HG03095 (cell line): ENCODE data around the gene NOL4L.

Source experiments
- ATAC-seq: cut with Tn5 transposase; IDR thresholded peaks from one replicate; pipeline ENCODE4 v1.9.1; 2021; ENCODE audit warnings: moderate library complexity; ENCODE audit not compliant: unreplicated experiment

The NOL4L gene

DNA sequence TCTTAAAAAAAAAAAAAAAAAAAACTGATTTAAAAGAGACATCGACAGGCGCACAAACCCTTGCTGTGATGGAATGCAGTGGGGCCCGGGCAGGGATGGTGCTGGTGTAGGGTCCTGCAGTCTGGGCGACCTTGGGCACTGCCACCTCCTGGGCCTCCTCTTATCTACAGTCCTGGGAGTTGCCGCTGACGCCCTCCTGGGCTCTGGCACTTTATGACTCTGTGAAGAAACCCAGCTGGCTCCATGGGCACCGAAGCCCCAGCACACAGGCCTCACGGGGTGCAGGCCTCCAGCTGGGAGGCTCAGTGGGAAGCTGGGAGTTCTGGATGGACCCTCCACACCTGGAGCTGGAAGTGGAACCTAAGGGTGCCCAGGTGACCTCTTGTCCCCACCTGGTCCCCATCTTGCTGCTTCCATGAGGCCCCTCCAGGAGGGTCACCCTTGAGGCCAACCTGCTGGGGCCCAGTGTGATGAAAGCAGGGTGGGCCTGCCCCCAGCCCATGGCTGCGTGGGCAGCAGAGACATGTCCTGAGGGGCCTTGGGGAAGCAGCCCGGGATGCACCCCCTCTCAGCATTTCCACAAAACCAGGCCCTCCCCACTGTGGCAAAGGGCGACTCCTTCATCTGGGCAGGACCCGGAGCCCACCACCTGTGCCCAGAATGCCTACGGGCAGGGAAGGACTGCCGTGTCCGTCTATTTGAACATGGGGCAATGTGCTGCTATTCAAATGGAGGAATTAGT lies 122.1 kb downstream of the NOL4L start:
- ATAC-seq, result no peak

DNA sequence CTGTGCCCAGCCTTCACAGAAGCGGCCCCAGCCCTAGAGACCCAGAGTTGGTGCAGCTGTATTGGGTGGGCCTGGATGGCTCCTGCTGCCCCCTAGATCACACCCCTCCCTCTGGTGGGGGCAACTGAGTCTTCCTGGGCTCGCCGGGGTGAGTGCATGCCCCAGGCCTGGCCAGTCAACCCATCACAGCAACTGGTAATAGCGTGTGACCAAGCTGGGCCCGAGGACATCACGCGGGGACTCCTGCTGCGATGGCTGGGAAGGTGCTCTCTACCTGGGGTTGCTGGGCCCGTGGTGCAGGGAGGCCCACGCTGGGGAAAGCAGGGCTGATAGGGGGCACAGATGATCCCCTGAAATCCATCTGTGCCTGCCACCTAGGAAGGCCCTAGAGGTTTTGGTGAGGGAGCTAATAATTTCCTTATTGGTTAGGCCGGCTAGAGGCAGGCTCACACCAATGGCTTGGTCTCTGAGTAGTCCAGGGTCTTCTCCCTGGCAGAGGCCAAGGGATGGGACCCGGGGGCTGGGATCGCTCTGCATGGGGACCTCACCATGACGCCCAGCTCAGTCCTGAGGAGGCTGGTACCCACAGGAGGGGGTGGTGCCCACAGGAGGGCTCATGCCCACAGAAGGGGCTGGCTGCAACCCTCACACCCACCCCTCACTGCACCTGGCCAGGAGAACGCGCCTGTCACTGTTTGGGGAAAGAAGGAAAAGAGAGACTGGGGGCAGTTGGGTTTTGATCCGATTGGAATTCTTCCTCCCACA lies 123.1 kb downstream of the NOL4L start:
- no peak for ATAC-seq

DNA sequence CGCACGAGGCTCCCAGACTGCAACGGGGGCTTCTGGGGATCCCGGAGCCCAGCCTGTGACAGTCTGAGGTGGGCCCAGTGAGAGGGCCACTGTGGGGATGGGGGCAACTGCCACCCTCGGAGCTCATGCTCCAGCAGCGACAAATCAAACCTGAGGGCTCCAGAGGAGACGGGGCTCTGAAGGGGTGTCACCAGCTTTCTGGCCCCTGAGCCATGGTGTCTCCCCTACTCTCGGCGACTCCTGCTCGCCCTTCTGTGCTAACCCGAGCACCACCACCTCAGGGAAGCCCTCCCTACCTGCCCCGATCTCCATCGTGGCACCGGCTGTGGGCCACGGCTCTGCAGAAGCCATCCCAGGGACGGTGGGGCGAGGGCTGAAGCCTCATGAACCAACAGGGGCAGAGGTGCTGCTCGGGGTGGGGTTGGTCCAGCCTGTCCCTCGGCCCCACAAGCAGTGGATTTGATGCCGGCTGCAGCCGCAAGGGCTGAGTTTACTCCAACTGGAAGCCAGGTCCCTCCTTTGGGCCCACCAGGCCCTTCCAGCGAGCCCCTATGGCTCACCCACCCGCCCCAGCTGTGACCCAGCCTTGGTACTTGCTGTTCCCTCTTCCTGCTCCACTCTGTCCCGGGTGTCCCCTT lies 124.3 kb downstream of the NOL4L start:
- no peak for ATAC-seq

DNA sequence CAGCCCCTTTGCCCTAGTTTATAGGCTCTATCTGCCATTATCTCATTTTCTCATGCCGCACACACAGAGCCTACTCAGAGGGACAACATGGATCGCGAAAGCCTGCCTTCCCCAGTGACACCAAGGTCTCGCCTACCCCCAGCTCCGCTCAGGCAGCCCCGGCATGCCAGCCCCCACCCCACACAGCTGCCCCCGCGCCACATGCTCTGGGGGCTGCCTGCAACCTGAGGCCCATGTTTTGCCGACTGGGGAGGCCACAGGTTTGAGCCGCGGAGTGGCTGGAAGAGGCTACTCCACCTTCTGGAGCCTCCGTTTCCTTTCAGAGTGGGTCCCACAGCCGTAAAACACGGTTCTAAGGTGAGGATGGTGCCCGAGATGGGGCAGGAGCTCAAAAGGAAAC lies 124.9 kb downstream of the NOL4L start:
- no peak for ATAC-seq

DNA sequence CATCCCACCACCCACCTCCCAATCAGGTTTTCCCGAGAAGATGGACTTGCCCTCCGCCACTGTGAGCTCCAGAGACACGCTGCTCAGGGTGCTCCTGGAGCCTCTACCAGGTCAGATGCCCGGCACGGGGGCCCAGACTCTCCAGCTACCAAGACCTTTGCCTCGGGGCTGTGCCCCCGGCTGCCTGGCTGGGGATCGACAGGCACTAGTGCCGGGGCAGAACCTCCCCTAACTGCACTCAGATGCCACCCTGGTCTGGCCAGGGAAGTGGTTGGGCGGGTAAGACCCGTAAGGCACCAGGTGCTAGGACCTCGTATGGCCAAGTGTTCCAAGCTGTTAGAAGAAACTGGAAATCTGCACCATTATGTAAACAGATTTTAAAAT lies 126.3 kb downstream of the NOL4L start:
- no peak for ATAC-seq

DNA sequence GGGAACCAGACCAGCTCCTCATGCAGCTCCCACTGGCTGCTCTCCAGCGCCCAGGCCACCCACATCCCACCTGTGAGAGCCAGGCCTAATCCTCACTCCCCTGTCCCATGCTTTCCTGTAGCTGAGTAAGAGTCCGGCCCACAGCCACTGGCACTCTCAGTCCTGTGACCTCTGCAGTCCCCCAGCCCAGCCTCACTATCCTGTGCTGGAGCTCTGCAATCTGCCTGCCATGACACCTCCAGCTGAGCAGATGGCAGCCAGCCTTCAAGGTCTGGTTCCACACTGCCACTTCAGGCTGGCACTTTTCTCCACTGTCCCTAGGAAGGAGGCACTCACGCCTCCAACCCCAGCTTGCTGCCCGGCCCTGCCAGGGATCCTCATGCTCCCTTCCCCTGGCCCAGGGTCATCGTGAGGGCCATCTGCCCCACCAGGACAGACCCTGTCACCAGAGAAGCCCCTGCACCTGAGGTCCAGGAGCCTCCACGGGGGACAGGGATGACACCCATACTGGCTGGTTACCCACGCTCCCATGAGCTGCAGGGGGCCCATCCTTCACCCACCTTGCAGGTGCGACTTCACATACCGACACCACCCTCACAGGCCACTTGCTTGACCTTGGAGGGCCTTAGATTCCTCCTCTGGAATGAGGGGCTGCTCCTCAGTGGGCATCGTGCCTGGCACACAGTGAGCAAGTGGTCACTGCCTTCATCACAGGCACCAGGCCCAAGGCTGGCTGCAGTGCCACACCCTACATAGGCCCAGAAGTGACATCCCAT lies 126.9 kb downstream of the NOL4L start:
- no peak for ATAC-seq

DNA sequence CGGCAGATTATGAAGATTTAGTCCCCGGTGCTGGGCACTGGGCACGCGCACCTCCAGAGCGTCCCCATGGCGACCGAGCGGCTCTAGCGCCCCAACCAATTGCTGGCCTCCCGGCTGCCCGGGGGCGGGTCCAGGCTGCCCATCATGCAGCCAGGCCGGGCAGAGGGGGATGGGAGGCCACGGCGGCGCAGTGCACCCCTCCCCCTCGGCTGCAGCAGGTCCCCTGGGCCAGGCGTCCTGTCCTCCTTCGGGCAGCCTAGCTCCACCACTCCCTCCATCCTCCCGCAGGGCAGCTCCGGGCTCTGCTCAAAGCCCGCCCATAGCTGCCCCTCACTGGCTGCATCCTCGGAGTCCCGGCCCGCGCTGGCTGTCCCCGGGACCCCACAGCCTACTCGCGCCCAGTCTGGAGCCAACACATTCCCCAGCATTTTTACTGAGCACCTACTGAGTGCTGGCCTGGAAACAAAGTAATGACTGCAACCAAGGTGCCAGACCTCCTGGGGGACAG lies 127.6 kb downstream of the NOL4L start:
- no peak for ATAC-seq

DNA sequence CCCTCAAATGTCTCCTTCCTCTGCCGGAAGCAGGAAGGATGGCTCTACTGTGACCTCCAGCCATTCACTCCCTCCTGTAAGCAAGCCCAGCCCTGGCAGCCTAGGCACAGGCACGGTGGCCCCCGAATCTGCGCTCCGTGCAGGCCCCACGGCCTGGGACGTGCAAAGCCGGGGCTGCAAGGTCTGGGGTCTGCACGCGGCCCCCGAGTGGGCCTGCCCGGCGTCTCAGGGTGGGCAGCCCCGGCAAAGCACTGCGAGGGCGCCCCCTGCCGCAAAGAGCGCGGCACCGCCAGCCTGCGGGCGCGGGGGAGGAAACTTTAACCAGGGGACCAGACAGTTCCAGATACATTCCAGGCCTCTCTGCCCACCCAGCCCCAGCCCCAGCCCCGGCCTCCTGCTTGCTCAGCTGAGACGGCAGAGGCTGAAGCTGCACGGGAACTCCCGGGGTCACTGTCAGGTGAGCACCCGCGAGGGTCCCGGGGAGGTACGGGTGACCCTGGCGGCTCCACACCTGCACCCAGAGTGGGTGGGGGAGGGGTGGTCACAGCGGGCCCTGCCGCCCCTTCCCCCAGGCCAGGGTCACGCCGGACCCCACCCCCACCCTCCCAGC lies 128.2 kb downstream of the NOL4L start:
- ATAC-seq, result no peak

DNA sequence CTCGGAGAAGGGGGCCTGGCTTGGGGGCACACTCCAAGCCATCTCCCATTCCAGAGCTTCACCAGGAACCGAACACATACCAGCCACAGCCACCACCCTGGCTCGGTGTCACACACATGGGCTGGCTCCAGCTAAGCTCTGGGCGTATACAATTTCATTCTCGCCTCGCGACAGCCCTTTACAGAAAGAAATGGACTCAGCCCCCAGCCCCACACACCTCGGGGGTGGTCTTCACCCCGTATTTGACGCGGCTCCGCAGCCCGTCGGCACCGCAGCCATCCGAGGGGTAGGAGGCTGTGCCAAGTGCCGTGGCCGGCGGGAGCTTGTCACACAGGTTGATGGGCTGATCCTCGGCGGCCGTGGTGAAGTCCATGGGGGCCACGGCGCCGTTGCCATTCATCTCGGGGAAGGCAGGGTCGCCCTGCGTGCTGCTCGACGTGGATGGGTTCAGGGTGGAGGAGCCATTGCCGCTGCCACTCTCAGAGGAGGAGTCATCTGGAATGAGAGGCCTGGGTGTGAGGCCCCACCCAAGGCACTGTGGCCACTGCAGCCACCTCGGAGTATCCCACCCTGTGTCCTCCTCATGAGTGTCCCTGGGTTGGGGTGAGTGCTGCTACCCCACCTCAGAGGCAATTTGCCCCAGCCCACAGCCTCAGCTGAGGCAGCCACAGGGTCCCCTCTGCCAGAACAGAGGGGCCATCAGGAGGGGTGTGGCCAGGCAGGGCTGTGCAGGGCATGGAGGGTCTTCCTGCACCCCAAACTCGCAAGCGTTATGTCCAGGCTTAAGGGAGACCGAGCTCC lies 129.0 kb downstream of the NOL4L start:
- no peak for ATAC-seq

DNA sequence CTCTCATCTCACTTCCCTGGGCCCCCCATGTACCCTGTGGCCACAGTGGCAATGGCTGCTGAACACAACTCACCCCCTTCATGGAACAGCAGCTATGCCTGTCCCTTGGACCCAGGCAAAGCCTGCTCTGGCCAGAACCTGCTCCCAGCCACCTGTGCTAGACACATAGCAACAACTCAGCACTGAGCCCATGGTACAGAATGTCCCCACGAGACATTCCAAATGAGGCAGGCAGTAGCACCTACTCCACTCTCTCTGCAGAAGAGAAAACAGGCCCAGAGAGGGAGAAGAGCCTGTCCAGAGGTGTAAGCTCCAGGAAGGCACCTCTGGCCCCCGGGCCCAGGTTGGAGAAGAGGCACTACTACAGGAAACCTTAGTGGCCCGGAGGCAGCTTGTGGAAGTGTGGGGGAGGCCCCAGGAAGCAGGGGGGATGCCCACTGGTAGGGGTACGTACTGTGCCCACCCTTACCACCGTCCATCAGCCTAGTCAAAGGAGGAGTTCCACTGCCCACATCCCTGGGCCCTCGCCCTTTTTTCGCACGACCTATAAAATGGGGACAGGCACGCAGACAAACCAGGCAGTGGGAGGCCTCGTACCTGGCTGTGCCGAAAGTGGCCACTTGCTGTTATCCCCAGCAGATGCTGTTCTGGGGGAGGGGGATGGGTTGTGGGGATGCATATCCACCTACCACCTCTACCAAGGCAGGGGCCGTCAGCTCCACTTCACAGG lies 129.8 kb downstream of the NOL4L start:
- no peak for ATAC-seq

DNA sequence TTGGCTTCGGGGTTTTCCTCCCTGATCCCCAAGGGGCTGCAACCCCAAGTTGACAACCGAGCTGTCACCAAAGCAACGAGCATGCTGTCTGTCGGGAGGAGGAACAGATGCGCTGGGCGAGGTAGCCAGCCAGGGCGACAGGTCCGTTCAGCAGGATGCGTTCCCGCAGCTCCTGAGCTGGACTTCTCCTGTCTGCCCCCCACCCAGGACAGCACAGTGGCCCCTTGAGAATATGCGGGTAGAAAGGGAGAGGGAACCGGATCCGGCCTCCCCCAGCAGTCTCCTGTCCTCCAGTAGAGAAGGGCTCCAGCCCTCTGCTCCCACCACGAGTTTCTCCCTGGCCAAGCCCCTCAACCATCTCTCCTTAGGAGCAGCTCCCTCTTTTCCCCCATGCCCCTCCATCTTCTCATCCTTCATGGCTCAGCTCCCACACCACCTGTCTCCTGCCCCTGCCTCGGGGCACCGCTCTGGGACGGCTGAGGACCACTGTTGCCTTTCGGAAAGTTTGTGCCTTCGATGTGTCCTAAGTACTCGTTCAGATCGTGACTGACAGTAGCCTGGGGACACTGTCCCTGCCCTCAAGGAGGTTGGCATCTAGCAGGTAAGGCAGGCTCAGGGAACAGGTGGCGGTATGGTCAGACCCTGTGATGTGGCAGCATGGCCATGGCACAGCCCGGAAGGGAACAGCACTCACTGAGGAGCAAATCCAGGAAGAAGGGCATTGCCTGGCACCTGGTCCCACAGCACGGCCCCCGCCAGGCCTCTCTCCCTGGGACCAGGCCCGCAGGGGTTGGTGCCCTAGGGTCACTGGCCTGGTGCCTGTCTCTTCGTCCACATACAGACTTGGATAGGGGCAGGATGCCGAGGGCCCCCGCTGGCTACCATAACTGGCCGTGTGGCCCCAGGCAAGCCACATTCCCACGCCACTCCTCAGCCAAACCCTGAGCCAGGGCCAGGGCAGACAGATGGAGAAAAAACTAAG lies 130.7 kb downstream of the NOL4L start:
- no peak for ATAC-seq

DNA sequence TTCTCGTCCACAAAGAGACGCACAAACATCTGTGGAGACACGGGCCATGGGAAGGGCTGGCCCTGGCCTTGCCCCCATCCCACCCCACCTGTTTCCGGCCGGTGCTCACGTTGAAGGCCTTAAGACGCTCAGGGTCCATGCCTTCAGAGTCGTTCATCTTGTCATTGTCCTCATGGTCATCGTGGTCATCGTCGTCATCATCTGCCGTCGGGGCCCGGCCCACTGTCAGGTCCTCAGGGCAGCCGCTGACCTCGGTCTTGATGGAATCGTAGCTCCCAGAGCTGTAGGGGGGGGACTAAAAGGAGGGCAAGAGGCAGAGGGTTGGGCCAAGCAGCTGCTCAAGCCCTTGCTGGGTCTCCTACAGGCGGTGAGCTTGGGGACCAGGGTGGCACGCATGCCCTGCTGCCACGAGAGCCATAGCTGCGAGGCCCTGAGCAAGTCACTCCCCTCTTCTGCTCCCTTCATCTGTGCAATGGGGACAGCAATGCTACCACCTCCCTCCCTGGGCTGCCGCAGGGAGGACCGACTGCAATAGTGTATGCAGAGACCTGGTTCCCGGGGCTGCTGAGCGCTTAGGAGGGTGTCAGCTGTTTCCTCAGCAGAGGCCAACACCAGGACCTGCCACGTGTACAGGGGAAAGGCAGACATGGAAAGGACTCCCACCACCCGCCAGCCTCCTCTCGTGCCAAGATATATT lies 131.5 kb downstream of the NOL4L start:
- no peak for ATAC-seq

DNA sequence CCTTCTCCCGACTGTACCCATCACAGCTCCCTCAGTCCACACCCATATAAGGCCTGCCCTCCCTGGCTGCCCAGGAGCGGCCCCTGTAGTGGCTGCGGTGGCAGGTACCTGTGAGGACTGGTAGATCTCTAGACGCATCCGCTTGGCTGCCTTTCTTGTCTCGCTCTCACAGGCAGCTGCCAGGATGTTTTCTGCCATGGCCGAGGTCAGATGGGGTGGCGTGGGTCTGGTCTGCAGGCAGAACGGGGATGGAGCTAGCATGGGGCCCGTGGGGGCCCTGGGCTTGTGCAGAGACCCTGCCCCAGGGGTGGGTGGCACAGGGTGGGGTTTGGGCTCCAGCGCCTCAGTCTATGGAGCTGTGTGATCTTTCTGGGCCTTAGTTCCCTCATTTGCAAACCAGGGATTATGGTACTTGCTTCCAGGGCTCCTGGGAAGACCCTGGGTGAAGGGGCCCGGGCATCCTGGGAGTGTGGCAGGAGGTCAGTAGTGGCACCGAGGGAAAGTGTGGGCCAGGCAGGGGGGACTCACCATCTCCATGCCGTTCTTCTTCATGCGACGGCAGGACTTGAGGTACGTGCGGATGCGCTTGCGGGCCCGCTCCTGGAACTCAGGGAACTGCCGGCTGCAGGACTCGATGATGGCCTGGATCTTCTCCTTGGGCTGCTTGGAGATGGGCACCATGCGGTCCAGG lies 132.2 kb downstream of the NOL4L start:
- no peak for ATAC-seq

DNA sequence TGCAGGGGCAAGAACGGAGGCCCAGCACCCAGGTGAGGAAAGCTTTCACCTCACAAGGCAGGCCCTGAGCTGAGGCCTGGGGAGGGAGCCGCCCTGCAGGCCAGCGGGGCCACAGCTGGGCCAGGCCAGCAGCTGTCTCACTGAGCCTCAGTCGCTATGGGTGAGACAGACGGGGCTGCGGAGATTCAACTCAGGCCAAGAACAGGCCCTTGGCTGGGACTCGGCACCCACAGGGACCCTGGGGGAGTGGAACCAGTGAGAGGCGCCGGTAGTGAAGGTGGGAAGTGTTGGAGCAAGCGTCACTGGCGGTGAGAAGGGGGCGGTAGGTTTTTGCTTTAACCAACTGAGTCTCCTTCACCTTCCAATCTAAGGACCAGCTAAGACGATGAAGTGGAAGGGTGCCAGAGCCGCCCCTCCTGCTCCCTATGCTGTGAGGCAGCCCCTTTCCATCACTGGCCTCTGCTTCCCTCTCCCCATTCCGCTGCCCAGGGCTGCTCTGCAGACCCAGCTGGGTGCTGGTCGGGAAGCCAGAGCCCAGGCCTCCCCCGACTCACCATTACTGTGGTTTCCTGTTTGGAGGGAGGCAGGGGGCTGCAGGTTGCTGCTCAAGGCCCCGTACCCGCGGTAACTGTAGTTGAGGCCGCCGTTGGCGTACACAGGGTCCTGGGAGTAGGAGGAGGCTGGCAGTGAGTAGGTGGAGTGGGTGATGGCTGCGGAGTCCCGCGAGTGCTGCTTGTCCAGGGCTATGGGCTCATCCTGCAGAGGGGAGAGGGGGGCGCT lies 133.3 kb downstream of the NOL4L start:
- ATAC-seq, result no peak

DNA sequence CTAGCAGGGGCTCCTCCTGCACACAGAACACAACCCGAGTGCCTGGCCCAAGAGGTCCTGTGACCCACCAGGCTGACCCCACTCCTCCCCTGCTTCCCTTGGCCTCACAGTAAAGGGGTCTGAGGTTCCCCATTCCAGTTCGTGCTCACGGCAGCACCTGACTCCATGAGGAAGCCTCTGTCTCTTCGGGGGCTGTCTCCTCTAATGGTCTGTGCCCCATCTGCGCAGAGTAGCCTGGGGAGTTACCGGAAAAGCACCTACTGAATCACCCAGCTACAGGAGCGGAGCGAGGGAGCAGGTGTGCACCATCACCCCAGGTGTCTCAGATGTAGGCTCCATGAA lies 133.8 kb downstream of the NOL4L start:
- ATAC-seq, result no peak

DNA sequence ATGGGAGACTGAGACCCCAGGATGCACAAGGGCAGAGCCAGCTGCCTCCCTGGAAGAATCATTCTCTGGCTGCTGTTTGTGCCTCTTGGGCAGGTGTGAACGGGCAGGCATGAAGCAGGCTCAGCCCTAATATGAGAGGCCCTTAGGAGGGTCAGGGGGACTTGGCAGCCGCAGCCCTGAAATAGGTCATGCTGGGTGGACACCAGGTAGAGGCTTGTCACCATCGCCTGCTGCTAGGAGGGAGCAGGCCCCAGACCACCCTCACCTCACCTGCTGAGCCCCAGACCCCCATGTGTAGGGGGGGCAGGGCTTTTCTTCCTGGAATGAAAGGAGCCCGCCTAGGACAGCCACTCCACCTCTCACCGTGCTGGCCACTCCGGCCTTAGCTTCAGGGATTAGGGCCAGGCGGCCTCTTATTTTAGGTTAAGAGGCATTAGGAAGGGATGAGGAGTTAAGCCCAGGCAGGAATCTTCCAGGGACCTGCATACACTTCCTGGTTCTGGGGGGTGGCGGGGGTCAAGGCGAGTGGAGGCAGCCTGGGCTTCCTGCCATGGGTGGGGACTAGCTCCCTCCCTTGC lies 134.6 kb downstream of the NOL4L start:
- ATAC-seq, result no peak
